T-cell (primary cell): ENCODE measurements around the gene CCR2. TPM values are rescaled to one million over a fixed set of nuclear protein-coding genes. Genes with fewer than 3 reads are reported as not detected.

ENCODE experiments used
- ATAC-seq, 4 experiments: fragments of 200-7000 bp in 3 of 4; fragments of 150-1000 bp in 1 of 4; cut with Tn5 transposase; replicated peaks in 1 of 4; 1 replicate in 3 of 4; 2 replicates in 1 of 4; pipeline ENCODE4 v1.10.0; 2021; ENCODE audit warnings: moderate library complexity in 3 of 4, mild to moderate bottlenecking in 2 of 4, moderate number of reproducible peaks in 1 of 4
- CTCF ChIA-PET, 2 donors: fragments of 300-600 bp; sonication (Branson Sonifier 250); formaldehyde crosslinking; loops; one replicate each; lab custom pipeline; 2022; ENCODE audit warnings: antibody characterized with exemption in 2 of 2; lab: Charles Lee
- POLR2A ChIA-PET, 2 donors: fragments of 300-600 bp; sonication (Branson Sonifier 250); formaldehyde crosslinking; loops; one replicate each; lab custom pipeline; 2022; ENCODE audit warnings: antibody characterized with exemption in 2 of 2; lab: Charles Lee
- DNase-seq, 35 experiments: peaks; one replicate each; pipeline versions ENCODE4 v3.0.0 to v3.0.0-alpha.2; 2013 to 2023
- H3K27ac ChIP-seq: one replicate; pipeline ENCODE4 v1.5.1; 2013; ENCODE audit warnings: low read length
- H3K27me3 ChIP-seq, 2 experiments: replicated peaks in 1 of 2; 1 replicate in 1 of 2; 2 replicates in 1 of 2; pipeline versions ENCODE4 v1.6.1 to v1.7.0; 2013; ENCODE audit warnings: low read length in 1 of 2, mixed read lengths in 1 of 2; ENCODE audit not compliant: control insufficient read depth in 2 of 2, insufficient read depth in 2 of 2; ENCODE audit errors: extremely low read depth in 1 of 2
- H3K36me3 ChIP-seq, 2 donors: 1 replicate in 1 of 2; 2 replicates in 1 of 2; pipeline versions ENCODE4 v1.6.1 to v1.7.0; 2013; ENCODE audit warnings: low read length in 1 of 2; ENCODE audit not compliant: control insufficient read depth in 2 of 2, insufficient read depth in 1 of 2; ENCODE audit errors: extremely low read depth in 1 of 2
- H3K4me1 ChIP-seq, 2 experiments: 1 replicate in 1 of 2; 2 replicates in 1 of 2; pipeline versions ENCODE4 v1.6.1 to v1.7.0; 2013; ENCODE audit warnings: low read length in 2 of 2, mixed read lengths in 1 of 2; ENCODE audit not compliant: insufficient read depth in 2 of 2, control insufficient read depth in 1 of 2; ENCODE audit errors: extremely low read depth in 1 of 2
- H3K4me3 ChIP-seq, 2 donors: 1 replicate in 1 of 2; 2 replicates in 1 of 2; pipeline versions ENCODE4 v1.5.1 to v1.7.0; 2013; ENCODE audit warnings: mild to moderate bottlenecking in 2 of 2, low read length in 1 of 2, moderate library complexity in 1 of 2; ENCODE audit not compliant: control insufficient read depth in 1 of 2; ENCODE audit errors: extremely low read depth in 1 of 2
- H3K9me3 ChIP-seq: 2 replicates; pipeline ENCODE4 v1.7.0; 2013
- H3K27ac Mint-ChIP-seq, 2 donors: one replicate each; pipeline ENCODE4 v1.8.0; 2020 to 2021; ENCODE audit warnings: mild to moderate bottlenecking in 2 of 2, mixed read lengths in 2 of 2
- H3K27me3 Mint-ChIP-seq, 2 donors: one replicate each; pipeline ENCODE4 v1.8.0; 2021 to 2022; ENCODE audit warnings: mixed read lengths in 2 of 2
- H3K36me3 Mint-ChIP-seq: one replicate; pipeline ENCODE4 v1.8.0; 2021; ENCODE audit warnings: mixed read lengths
- H3K4me1 Mint-ChIP-seq, 3 donors: one replicate each; pipeline ENCODE4 v1.8.0; 2020 to 2022; ENCODE audit warnings: mixed read lengths in 3 of 3, mild to moderate bottlenecking in 1 of 3
- H3K4me3 Mint-ChIP-seq, 3 donors: one replicate each; pipeline ENCODE4 v1.8.0; 2020 to 2022; ENCODE audit warnings: mild to moderate bottlenecking in 3 of 3, mixed read lengths in 3 of 3, moderate library complexity in 3 of 3
- H3K9me3 Mint-ChIP-seq, 3 donors: one replicate each; pipeline ENCODE4 v1.8.0; 2020 to 2022; ENCODE audit warnings: mixed read lengths in 3 of 3
- WGBS: methylation state at CpG from one replicate; pipeline ENCODE4 v1.1.5; 2013; ENCODE audit warnings: missing lambda C conversion rate; ENCODE audit not compliant: insufficient coverage; 5-methylcytosine and 5-hydroxymethylcytosine counted together
- total RNA-seq, 35 experiments: library from RNA in 6 of 35; stranded (reverse) in 6 of 35; fragments of 120-200 nt in 1 of 35; gene quantifications; one replicate each; pipeline versions ENCODE4 v1.2.1 to v1.2.4 and lab custom pipeline; 2013 to 2026

Gene CCR2
- total RNA-seq, 5 donors from 2014 or later (not counting 1 experiment from before 2014, with no cell fraction given): 3.3 to 15.1 (median 8.1) TPM

GRCh38 chr3:46370839-46371518 is 17.1 kb downstream of the CCR2 start, which contains the start of gene CCR5:
TSS of gene CCR5 (plus strand) at chr3:46370946. CDS start at chr3:46372903, 1,957 bp downstream.
- Histone ChIP-seq H3K27ac (peak within 1 kb of the TSS; percentile 74), H3K4me1 (peaks cover 31 to 61% of the 10 kb centered on the region in 2 experiments), H3K27me3 (no peaks in the 10 kb centered on the region), H3K9me3 (no peaks in the 10 kb centered on the region), H3K4me3 (peak within 1 kb of the TSS in 1 of 2 donors; percentile 42), H3K36me3 (no peaks in the 10 kb centered on the region)
- H3K27me3 Mint-ChIP-seq: no peaks in the 10 kb centered on the region
- no peaks in the 10 kb centered on the region for H3K9me3 Mint-ChIP-seq
- H3K4me1 Mint-ChIP-seq: peaks cover 52 to 83% (median 71%) of the 10 kb centered on the region in 3 donors
- WGBS: no CpG with 5 or more reads among the region's 5 CpGs
- H3K36me3 Mint-ChIP-seq: no peaks in the 10 kb centered on the region
- peak within 1 kb of the TSS; percentile 28 to 70 (median 70) for H3K4me3 Mint-ChIP-seq
- H3K27ac Mint-ChIP-seq: peak within 1 kb of the TSS; percentile 86 to 94
- CTCF ChIA-PET: interaction anchor here (0.7 to 7.2 kb wide), 22 partner anchors 10 to 428 kb away, joined by 3 to 139 read pairs (median 5); partner anchors contain the start of genes CCR1 (in 1 of the 2) and CXCR6 (in 1 of the 2)
- POLR2A ChIA-PET: interaction anchor here in 1 of 2 donors (0.5 to 1.2 kb wide), 4 partner anchors 34 to 420 kb away, joined by 3 to 4 read pairs (median 3); no protein-coding TSS in a partner anchor
- peak; percentile 69 to 74 (median 72) for ATAC-seq
- peak in 11 of 35 experiments; percentile 6 to 60 (median 18) for DNase-seq

GRCh38 chr3:46371519-46372340 is 17.8 kb downstream of the CCR2 start:
- H3K4me1 ChIP-seq: peaks cover 32 to 55% of the 10 kb centered on the region in 2 experiments
- ChIA-PET POLR2A (interaction anchor here (0.5 to 1.2 kb wide), 4 partner anchors 22 to 482 kb away, joined by 3 read pairs; no protein-coding TSS in a partner anchor), CTCF (interaction anchor here (0.5 to 7.2 kb wide), 28 partner anchors 9 to 902 kb away, joined by 3 to 139 read pairs (median 4); partner anchors contain the start of gene CCR1 (in 1 of the 2))
- no peaks in the 10 kb centered on the region for H3K27me3 ChIP-seq
- no peaks in the 10 kb centered on the region for H3K36me3 ChIP-seq
- DNase-seq (no peak), ATAC-seq (no peak)
- Mint-ChIP-seq H3K27me3 (no peaks in the 10 kb centered on the region), H3K36me3 (no peaks in the 10 kb centered on the region), H3K9me3 (no peaks in the 10 kb centered on the region), H3K4me3 (peak overlapping the region; percentile 10 to 70 (median 70)), H3K4me1 (peaks cover 53 to 83% (median 76%) of the 10 kb centered on the region in 3 donors), H3K27ac (peak overlapping the region; percentile 86 to 94)
- no peaks in the 10 kb centered on the region for H3K9me3 ChIP-seq
- H3K4me3 ChIP-seq: peak overlapping the region in 1 of 2 donors; percentile 42
- 21% methylated on average over 2 of the region's 10 CpGs for WGBS
- peak overlapping the region; percentile 74 for H3K27ac ChIP-seq

GRCh38 chr3:46372492-46373359 is 18.8 kb downstream of the CCR2 start:
- DNase-seq: peak in 3 of 35 experiments; percentile 21 to 63 (median 22)

GRCh38 chr3:46374755-46375154 is 20.8 kb downstream of the CCR2 start:
- no peak for ATAC-seq
- no peaks in the 10 kb centered on the region for H3K36me3 ChIP-seq
- Mint-ChIP-seq H3K4me3 (peak overlapping the region; percentile 19 to 48 (median 28)), H3K27me3 (no peaks in the 10 kb centered on the region), H3K9me3 (no peaks in the 10 kb centered on the region), H3K27ac (peak overlapping the region; percentile 75 to 78), H3K4me1 (peaks cover 39 to 67% (median 62%) of the 10 kb centered on the region in 3 donors), H3K36me3 (no peaks in the 10 kb centered on the region)
- peaks cover 24 to 35% of the 10 kb centered on the region in 2 experiments for H3K4me1 ChIP-seq
- ChIA-PET POLR2A (no interaction called here), CTCF (interaction anchor here in 1 of 2 donors (1.2 to 1.3 kb wide), 3 partner anchors 75 to 166 kb away, joined by 3 to 6 read pairs (median 3); partner anchors contain the start of gene CCR1)
- 59% methylated on average over 3 of the region's 3 CpGs for WGBS
- no peaks in the 10 kb centered on the region for H3K27me3 ChIP-seq
- peak overlapping the region; percentile 42 for H3K27ac ChIP-seq
- no peaks in the 10 kb centered on the region for H3K9me3 ChIP-seq
- DNase-seq: no peak
- peak overlapping the region in 1 of 2 donors; percentile 19 for H3K4me3 ChIP-seq

More at GRCh38 chr3:46372492-46373359, 18.8 kb downstream of the CCR2 start:
- peak overlapping the region in 1 of 2 donors; percentile 42 for H3K4me3 ChIP-seq
- no peaks in the 10 kb centered on the region for H3K9me3 Mint-ChIP-seq
- 93% methylated on average over 4 of the region's 9 CpGs for WGBS
- peak overlapping the region; percentile 10 to 70 (median 70) for H3K4me3 Mint-ChIP-seq
- POLR2A ChIA-PET: no interaction called here
- H3K27ac ChIP-seq: no peak overlapping the region
- peaks cover 53 to 83% (median 77%) of the 10 kb centered on the region in 3 donors for H3K4me1 Mint-ChIP-seq
- CTCF ChIA-PET: interaction anchor here (0.5 to 7.2 kb wide), 18 partner anchors 13 to 903 kb away, joined by 3 to 139 read pairs (median 3); partner anchors contain the start of gene CCR1 (in 1 of the 2)
- no peaks in the 10 kb centered on the region for H3K36me3 Mint-ChIP-seq
- H3K27me3 ChIP-seq: no peaks in the 10 kb centered on the region
- no peaks in the 10 kb centered on the region for H3K9me3 ChIP-seq
- H3K27ac Mint-ChIP-seq: peak overlapping the region; percentile 78 to 86
- H3K27me3 Mint-ChIP-seq: no peaks in the 10 kb centered on the region
- H3K36me3 ChIP-seq: no peaks in the 10 kb centered on the region
- H3K4me1 ChIP-seq: peaks cover 32 to 51% of the 10 kb centered on the region in 2 experiments
- ATAC-seq: peak in 2 of 4 experiments; percentile 13 to 31

- no CpG with 5 or more reads among the region's 2 CpGs for WGBS
- ChIA-PET POLR2A (no interaction called here), CTCF (interaction anchor here in 1 of 2 donors (1.2 to 1.3 kb wide), 3 partner anchors 76 to 167 kb away, joined by 3 to 6 read pairs (median 3); partner anchors contain the start of gene CCR1)
- Mint-ChIP-seq H3K27ac (peak overlapping the region; percentile 75 to 78), H3K9me3 (no peaks in the 10 kb centered on the region), H3K27me3 (no peaks in the 10 kb centered on the region), H3K4me3 (peak overlapping the region in 1 of 3 donors; percentile 48), H3K36me3 (no peaks in the 10 kb centered on the region), H3K4me1 (peaks cover 35 to 66% (median 59%) of the 10 kb centered on the region in 3 donors)
- H3K4me3 ChIP-seq: peak overlapping the region in 1 of 2 donors; percentile 19
- no peaks in the 10 kb centered on the region for H3K36me3 ChIP-seq
- DNase-seq (no peak), ATAC-seq (no peak)
- no peaks in the 10 kb centered on the region for H3K27me3 ChIP-seq
- H3K4me1 ChIP-seq: peaks cover 21 to 34% of the 10 kb centered on the region in 2 experiments
- H3K27ac ChIP-seq: peak overlapping the region; percentile 42
- no peaks in the 10 kb centered on the region for H3K9me3 ChIP-seq
These were observed 21.3 kb downstream of the CCR2 start for GRCh38 chr3:46375218-46375617.
